Astrocyte (in vitro differentiated cells and primary cell): Measurements from ENCODE around the gene ZNF653.

Experiments used
- CTCF ChIP-seq: IDR thresholded peaks from 2 replicates; pipeline ENCODE4 v1.5.1; 2011; ENCODE audit warnings: low read depth, mild to moderate bottlenecking, inconsistent platforms, low read length, moderate library complexity; ENCODE audit not compliant: insufficient read depth
- EZH2 ChIP-seq: IDR thresholded peaks from 2 replicates; pipeline ENCODE4 v1.6.1; 2012; ENCODE audit warnings: mild to moderate bottlenecking, low read length, inconsistent platforms; ENCODE audit not compliant: insufficient read depth

DNA sequence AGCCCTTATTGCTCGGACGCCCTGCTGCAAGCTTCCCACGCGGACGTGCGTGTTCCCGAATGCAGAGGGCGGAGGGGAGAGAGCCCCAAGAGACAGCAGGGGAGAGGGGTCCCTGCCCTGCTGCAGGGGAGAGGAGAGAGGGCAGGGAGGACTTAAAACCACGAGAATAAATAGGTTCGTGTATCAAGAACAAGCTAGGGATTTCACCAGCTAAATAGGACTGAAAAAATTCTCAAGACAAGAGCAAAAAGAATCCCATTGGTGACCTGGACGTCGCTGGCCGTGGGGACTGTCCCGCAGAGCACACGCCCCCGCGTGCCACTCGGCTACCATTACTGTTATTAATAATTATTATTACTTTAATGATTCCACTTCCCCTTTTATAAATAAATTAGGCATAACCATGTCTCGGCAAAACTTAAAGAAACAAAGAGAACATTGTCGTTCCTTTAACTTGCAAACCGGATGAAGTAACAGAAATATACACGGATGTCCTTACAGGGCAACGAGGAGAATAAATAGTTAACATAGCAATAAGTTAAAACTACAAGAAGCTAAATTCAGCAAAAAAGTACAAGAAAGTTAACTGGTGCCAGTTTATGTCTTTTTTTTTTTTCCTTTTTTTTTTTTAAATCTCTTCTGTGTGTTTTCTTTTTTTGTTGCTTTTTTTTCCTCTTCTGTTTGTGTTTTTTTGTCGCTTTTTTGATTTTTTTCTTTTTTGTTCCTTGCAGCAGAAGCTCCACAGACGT, 53.6 kb downstream of the ZNF653 start:
- TF ChIP-seq CTCF (no peak), EZH2 (no peak)
